H1 (cell line): ENCODE results near the gene HSPD1. TPM values are rescaled to one million over a fixed set of nuclear protein-coding genes. Genes with fewer than 3 reads are reported as not detected.
A peak's percentile ranks its signal among the peaks of the same experiment; 100 is the strongest.

Source experiments
- CTCF ChIA-PET: fragments of 300-600 bp; sonication (Branson Sonifier 250); formaldehyde crosslinking; loops from one replicate; lab custom pipeline; 2021; ENCODE audit not compliant: partially characterized antibody; lab: Charles Lee
- POLR2A ChIA-PET: fragments of 300-600 bp; sonication (Branson Sonifier 250); formaldehyde crosslinking; loops from one replicate; lab custom pipeline; 2021; ENCODE audit warnings: inconsistent platforms; ENCODE audit not compliant: partially characterized antibody; lab: Charles Lee
- DNase-seq, 2 experiments: peaks; one replicate each; pipeline versions ENCODE4 v3.0.0 to v3.0.0-alpha.2; 2010 to 2022; ENCODE audit warnings: low spot score in 2 of 2, low read depth in 1 of 2, mixed read lengths in 1 of 2
- FAIRE-seq: peaks from 2 replicates; lab custom pipeline; 2011; peaks lifted over from hg19 to GRCh38; lab: Jason Lieb, UNC
- H2AFZ ChIP-seq: 2 replicates; pipeline ENCODE4 v1.8.1; 2012; ENCODE audit warnings: low read length, inconsistent platforms
- H2AK5ac ChIP-seq: 2 replicates; pipeline ENCODE4 v1.6.1; 2013; ENCODE audit warnings: low read depth, low read length
- H2BK120ac ChIP-seq: replicated peaks from 2 replicates; pipeline ENCODE3; 2013; ENCODE audit warnings: low read depth, low read length, inconsistent platforms
- H2BK12ac ChIP-seq: 2 replicates; pipeline ENCODE4 v1.6.1; 2013; ENCODE audit warnings: low read depth, low read length
- H2BK15ac ChIP-seq: 2 replicates; pipeline ENCODE4 v1.6.1; 2013; ENCODE audit warnings: low read length
- H2BK20ac ChIP-seq: 2 replicates; pipeline ENCODE4 v1.6.1; 2013; ENCODE audit warnings: low read length
- H2BK5ac ChIP-seq: 2 replicates; pipeline ENCODE4 v1.6.1; 2013; ENCODE audit warnings: low read depth, low read length
- H3K14ac ChIP-seq: 2 replicates; pipeline ENCODE4 v1.6.1; 2013; ENCODE audit warnings: inconsistent platforms; ENCODE audit not compliant: insufficient read length
- H3K18ac ChIP-seq: 2 replicates; pipeline ENCODE4 v1.6.1; 2013; ENCODE audit warnings: low read length; ENCODE audit errors: extremely low read depth
- H3K23ac ChIP-seq: 2 replicates; pipeline ENCODE4 v1.6.1; 2013; ENCODE audit warnings: inconsistent platforms; ENCODE audit not compliant: insufficient read length
- H3K23me2 ChIP-seq: 2 replicates; pipeline ENCODE4 v1.6.1; 2013; ENCODE audit warnings: low read depth, low read length
- H3K27ac ChIP-seq: 2 replicates; pipeline ENCODE4 v1.6.1; 2011; ENCODE audit warnings: low read depth, low read length, inconsistent platforms
- H3K27me3 ChIP-seq, 4 experiments: replicated peaks in 1 of 4; 1 replicate in 1 of 4; 2 replicates in 3 of 4; pipeline versions ENCODE4 v1.6.1 to v1.8.1; 2011 to 2013; ENCODE audit warnings: low read length in 3 of 4, mild to moderate bottlenecking in 3 of 4, inconsistent platforms in 2 of 4, mixed read lengths in 2 of 4, moderate library complexity in 1 of 4; ENCODE audit not compliant: control insufficient read depth in 3 of 4, insufficient read depth in 3 of 4; ENCODE audit errors: extremely low read depth in 1 of 4
- H3K36me3 ChIP-seq, 4 experiments: 2 replicates each; pipeline versions ENCODE4 v1.6.1 to v1.8.1; 2011 to 2013; ENCODE audit warnings: mild to moderate bottlenecking in 4 of 4, low read length in 3 of 4, moderate library complexity in 2 of 4, control low read depth in 1 of 4, inconsistent platforms in 1 of 4; ENCODE audit not compliant: insufficient read depth in 4 of 4, control insufficient read depth in 2 of 4
- H3K4ac ChIP-seq: replicated peaks from 2 replicates; pipeline ENCODE3; 2013; ENCODE audit warnings: low read length, low read depth, mixed read lengths, inconsistent platforms; ENCODE audit not compliant: insufficient read length
- H3K4me1 ChIP-seq, 4 experiments: replicated peaks in 1 of 4; 1 replicate in 1 of 4; 2 replicates in 3 of 4; pipeline versions ENCODE4 v1.6.1 to v1.8.1; 2011 to 2013; ENCODE audit warnings: low read length in 3 of 4, inconsistent platforms in 2 of 4, mixed read lengths in 1 of 4; ENCODE audit not compliant: insufficient read depth in 4 of 4, control insufficient read depth in 3 of 4
- H3K4me2 ChIP-seq, 2 experiments: 2 replicates each; pipeline versions ENCODE4 v1.6.1 to v1.8.1; 2011 to 2013; ENCODE audit warnings: low read depth in 2 of 2, low read length in 2 of 2, control low read depth in 1 of 2, inconsistent platforms in 1 of 2, mild to moderate bottlenecking in 1 of 2; ENCODE audit not compliant: insufficient read depth in 1 of 2
- H3K4me3 ChIP-seq, 4 experiments: fragments of 200-600, 300-600 bp in 1 of 4; sonication (generic), shearing (Covaris generic), sonication (Bioruptor Twin) in 1 of 4; 2 replicates each; pipeline versions ENCODE4 v1.5.1 to v1.8.1; 2011 to 2016; ENCODE audit warnings: low read length in 4 of 4, low read depth in 3 of 4, control low read depth in 2 of 4, inconsistent platforms in 2 of 4, mild to moderate bottlenecking in 2 of 4, mixed read lengths in 1 of 4, moderate library complexity in 1 of 4; ENCODE audit not compliant: insufficient read depth in 2 of 4; ENCODE audit errors: extremely low read depth in 1 of 4
- H3K56ac ChIP-seq: replicated peaks from 2 replicates; pipeline ENCODE3; 2013; ENCODE audit warnings: low read depth, mild to moderate bottlenecking, mixed read lengths, low read length, inconsistent platforms; ENCODE audit not compliant: insufficient read length
- H3K79me1 ChIP-seq: 2 replicates; pipeline ENCODE4 v1.6.1; 2013; ENCODE audit warnings: low read depth, low read length, control low read depth
- H3K79me2 ChIP-seq, 2 experiments: 2 replicates each; pipeline versions ENCODE4 v1.6.1 to v1.8.1; 2012 to 2013; ENCODE audit warnings: low read length in 2 of 2, mild to moderate bottlenecking in 2 of 2, inconsistent platforms in 1 of 2; ENCODE audit not compliant: insufficient read depth in 2 of 2, control insufficient read depth in 1 of 2
- H3K9ac ChIP-seq, 4 experiments: replicated peaks in 1 of 4; 1 replicate in 1 of 4; 2 replicates in 3 of 4; pipeline versions ENCODE4 v1.6.1 to v1.8.1; 2011 to 2013; ENCODE audit warnings: low read depth in 3 of 4, low read length in 3 of 4, control low read depth in 2 of 4, mild to moderate bottlenecking in 2 of 4, moderate library complexity in 2 of 4, inconsistent platforms in 1 of 4; ENCODE audit errors: extremely low read depth in 1 of 4
- H3K9me3 ChIP-seq, 2 experiments: 2 replicates each; pipeline versions ENCODE4 v1.6.1 to v1.8.1; 2012 to 2013; ENCODE audit warnings: mild to moderate bottlenecking in 2 of 2, moderate library complexity in 2 of 2, control low read depth in 1 of 2, inconsistent platforms in 1 of 2, low read depth in 1 of 2, low read length in 1 of 2, mixed read lengths in 1 of 2; ENCODE audit not compliant: insufficient read depth in 2 of 2
- H4K20me1 ChIP-seq, 2 experiments: replicated peaks in 1 of 2; 2 replicates each; pipeline versions ENCODE3 to v1.8.1; 2011 to 2013; ENCODE audit warnings: inconsistent platforms in 2 of 2, low read length in 2 of 2, mild to moderate bottlenecking in 1 of 2; ENCODE audit not compliant: insufficient read depth in 2 of 2, control insufficient read depth in 1 of 2
- H4K5ac ChIP-seq: 2 replicates; pipeline ENCODE4 v1.6.1; 2013; ENCODE audit warnings: low read length, low read depth, mixed read lengths, inconsistent platforms; ENCODE audit not compliant: insufficient read length
- H4K8ac ChIP-seq: 2 replicates; pipeline ENCODE4 v1.8.0; 2013; ENCODE audit warnings: mild to moderate bottlenecking, moderate library complexity, low read length, inconsistent platforms; ENCODE audit not compliant: insufficient read depth; ENCODE audit errors: extremely low read depth
- H4K91ac ChIP-seq: replicated peaks from 2 replicates; pipeline ENCODE3; 2013; ENCODE audit warnings: low read length, mixed read lengths, inconsistent platforms; ENCODE audit not compliant: insufficient read length
- EP300 ChIP-seq, 2 experiments: IDR thresholded peaks; 1 replicate in 1 of 2; 2 replicates in 1 of 2; pipeline ENCODE4 v1.6.1; 2011 to 2012; ENCODE audit warnings: low read depth in 2 of 2, low read length in 2 of 2, mild to moderate bottlenecking in 2 of 2, borderline replicate concordance in 1 of 2, inconsistent platforms in 1 of 2, moderate library complexity in 1 of 2
- KDM1A ChIP-seq: fragments of 200-600, 300-600 bp; sonication (generic); IDR thresholded peaks from 2 replicates; pipeline ENCODE4 v1.7.1; 2016; ENCODE audit warnings: mild to moderate bottlenecking, low read length, borderline replicate concordance
- PHF8 ChIP-seq: fragments of 200-600 bp; sonication (generic); conservative IDR thresholded peaks from 2 replicates; pipeline ENCODE4 v1.7.1; 2012; ENCODE audit warnings: low read depth, mild to moderate bottlenecking, inconsistent platforms, low read length, moderate library complexity
- RXRA ChIP-seq: IDR thresholded peaks from 2 replicates; pipeline ENCODE4 v1.6.1; 2011; ENCODE audit warnings: low read depth, mild to moderate bottlenecking, low read length, moderate library complexity; ENCODE audit not compliant: insufficient read depth
- SP2 ChIP-seq: IDR thresholded peaks from 2 replicates; pipeline ENCODE4 v1.6.1; 2012; ENCODE audit warnings: mild to moderate bottlenecking, low read length, inconsistent platforms
- WGBS, 2 experiments: shearing (Covaris generic) in 1 of 2; methylation state at CpG; one replicate each; pipeline versions ENCODE4 v1.1.6 to v1.1.7; 2013 to 2015; ENCODE audit warnings: low lambda C conversion rate in 2 of 2, mixed read lengths in 2 of 2, inconsistent platforms in 1 of 2, low coverage in 1 of 2, missing lambda C conversion rate in 1 of 2; ENCODE audit not compliant: insufficient replicate concordance in 2 of 2, insufficient coverage in 1 of 2, insufficient read length in 1 of 2; ENCODE audit errors: extremely low coverage in 1 of 2, missing lambda C conversion rate in 1 of 2; 5-methylcytosine and 5-hydroxymethylcytosine counted together
- polyA plus RNA-seq, 7 experiments: library from polyadenylated mRNA; depleted of rRNA in 3 of 7; stranded (reverse) in 5 of 7; unstranded in 2 of 7; fragments of >200 nt in 5 of 7; fragments of 200-250 nt in 2 of 7; gene quantifications; 1 replicate in 5 of 7; 2 replicates in 1 of 7; 4 replicates in 1 of 7; pipeline versions ENCODE4 v1.2.1 to v1.2.3, GENCODE V29; 2011 to 2013; ENCODE audit warnings: missing spikeins in 2 of 7, mixed read lengths in 2 of 7
- total RNA-seq: library from RNA; stranded (reverse); fragmentation: NEBNext Ultra II Directional; extraction: Animal tissue kit (Norgen Biotek cat#: 25700); gene quantifications from 2 replicates; pipeline ENCODE4 v1.2.1, GENCODE V29; 2021

HSPD1 gene
- total and polyA plus RNA-seq, 2 of the 8 experiments (the other 6 are each of a cell fraction or from before 2014, with no cell fraction given) = 221 to 1,108 TPM

DNA sequence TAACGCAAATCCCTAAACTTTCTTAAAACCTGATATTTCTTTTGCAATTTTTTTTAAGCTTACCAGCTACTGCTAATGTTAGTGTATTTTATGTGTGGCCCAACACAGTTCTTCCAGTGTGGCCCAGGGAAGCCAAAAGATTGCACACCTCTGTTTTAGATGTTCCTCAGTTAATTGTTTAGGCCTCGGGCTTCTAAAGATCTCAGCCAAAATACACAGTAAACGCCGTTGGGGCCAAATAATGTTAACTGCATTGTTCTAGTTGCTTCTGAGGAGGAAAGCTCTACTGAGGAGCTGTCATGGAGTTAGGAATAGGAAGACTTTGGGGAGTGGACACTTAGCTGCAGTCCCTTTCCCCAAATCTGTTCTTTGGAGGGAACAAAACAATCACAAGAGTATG is 2.6 kb upstream of the HSPD1 start:
- POLR2A ChIA-PET = interaction anchor here (0.6 to 15.2 kb wide), 8 partner anchors 12 to 717 kb away, joined by 3 to 270 read pairs (median 15); partner anchors contain the start of genes MARS2 and MOB4
- no peak overlapping the region for H3K27ac ChIP-seq

More for the DNA sequence above, 2.6 kb upstream of the HSPD1 start:
- H3K4me1 ChIP-seq = peaks cover 2 to 7% (median 4%) of the 10 kb centered on the region in 4 experiments; a peak in 5 of 7 replicates
- H3K9me3 ChIP-seq = no peaks in the 10 kb centered on the region
- peak overlapping the region in 1 of 4 experiments; percentile 12; a peak in 2 of 7 replicates for H3K9ac ChIP-seq
- no peaks in the 10 kb centered on the region for H3K79me1 ChIP-seq
- FAIRE-seq (no peak), DNase-seq (no peak)
- H3K4me2 ChIP-seq = peak overlapping the region; percentile 61 to 66
- H4K91ac ChIP-seq = no peak overlapping the region
- H3K14ac ChIP-seq = no peak overlapping the region
- no peak overlapping the region for H2BK15ac ChIP-seq
- no peak overlapping the region for H2BK5ac ChIP-seq
- H3K23me2 ChIP-seq = peaks cover 4% of the 10 kb centered on the region; the same call in 1 of the 2 replicates
- no peak for TF ChIP-seq KDM1A
- TF ChIP-seq SP2 = no peak
- TF ChIP-seq EP300 (IDR thresholded peaks at IDR 0.05; ENCODE audit: borderline replicate concordance in 1 of 2, low read depth in 2 of 2, low read length in 2 of 2) = no peak
- no peak for TF ChIP-seq PHF8
- TF ChIP-seq RXRA = no peak
- H3K18ac ChIP-seq = no peak overlapping the region
- no peak overlapping the region for H2BK12ac ChIP-seq
- H3K23ac ChIP-seq = no peak overlapping the region
- no peak overlapping the region for H2AK5ac ChIP-seq
- H3K36me3 ChIP-seq = peaks cover 6 to 56% (median 24%) of the 10 kb centered on the region in 4 experiments
- peaks cover 36 to 67% of the 10 kb centered on the region in 2 experiments for H3K79me2 ChIP-seq
- H2BK20ac ChIP-seq = no peak overlapping the region
- WGBS, 2 experiments = 92% methylated on average over 4 of the region's 4 CpGs; no CpG with 5 or more reads in 1 of the 2 experiments
- H2BK120ac ChIP-seq = no peak overlapping the region
- CTCF ChIA-PET = interaction anchor here (1.2 to 1.5 kb wide), 2 partner anchors 11 to 111 kb away, joined by 4 read pairs; no protein-coding TSS in a partner anchor
- H2AFZ ChIP-seq = no peak overlapping the region
- no peak overlapping the region for H4K8ac ChIP-seq
- peak overlapping the region in 3 of 4 experiments; percentile 7 to 86 (median 85); a peak in 6 of 8 replicates for H3K4me3 ChIP-seq
- no peak overlapping the region for H3K4ac ChIP-seq
- H4K5ac ChIP-seq = no peak overlapping the region
- no peak overlapping the region for H3K56ac ChIP-seq
- peaks cover 10 to 11% of the 10 kb centered on the region in 2 experiments for H4K20me1 ChIP-seq
- H3K27me3 ChIP-seq = no peaks in the 10 kb centered on the region
